OCI-LY1 (cell line): ENCODE data around the gene SYNJ1.

ENCODE experiments used
- EZH2 ChIP-seq: fragments of 200-600 bp; sonication (generic), shearing (Covaris generic); IDR thresholded peaks from 2 replicates; pipeline ENCODE4 v1.8.0; 2017; ENCODE audit warnings: borderline replicate concordance, mixed run types, mild to moderate bottlenecking, antibody characterized with exemption, low read length, moderate library complexity, mixed read lengths
- TF ChIP-seq, protein P1 (sequence below): fragments of 200-600 bp; sonication (generic), shearing (Covaris generic); IDR thresholded peaks from 2 replicates; pipeline ENCODE4 v1.5.1; 2017; ENCODE audit warnings: mild to moderate bottlenecking, antibody characterized with exemption, low read length, moderate library complexity, mixed read lengths

DNA sequence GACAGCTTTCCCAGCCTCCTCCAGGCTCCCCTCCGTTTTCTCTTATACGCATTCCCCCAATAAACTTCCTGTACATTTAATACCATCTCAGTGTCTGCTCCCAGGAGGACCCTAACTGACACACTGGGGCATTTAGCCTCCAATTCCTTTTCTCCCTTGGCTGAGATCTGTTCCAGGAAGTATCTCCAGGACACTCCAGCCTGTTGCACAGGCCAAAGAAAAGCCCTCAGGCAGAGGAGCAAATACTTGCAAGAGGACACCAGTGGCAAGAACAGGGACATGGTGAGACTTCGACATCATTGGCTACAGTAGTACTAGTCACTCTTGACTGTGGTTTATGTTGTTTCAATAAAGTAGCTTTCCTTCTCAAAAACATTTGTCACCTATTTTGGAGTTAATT is 4.7 kb upstream of the SYNJ1 start:
- TF ChIP-seq, protein P1, sequence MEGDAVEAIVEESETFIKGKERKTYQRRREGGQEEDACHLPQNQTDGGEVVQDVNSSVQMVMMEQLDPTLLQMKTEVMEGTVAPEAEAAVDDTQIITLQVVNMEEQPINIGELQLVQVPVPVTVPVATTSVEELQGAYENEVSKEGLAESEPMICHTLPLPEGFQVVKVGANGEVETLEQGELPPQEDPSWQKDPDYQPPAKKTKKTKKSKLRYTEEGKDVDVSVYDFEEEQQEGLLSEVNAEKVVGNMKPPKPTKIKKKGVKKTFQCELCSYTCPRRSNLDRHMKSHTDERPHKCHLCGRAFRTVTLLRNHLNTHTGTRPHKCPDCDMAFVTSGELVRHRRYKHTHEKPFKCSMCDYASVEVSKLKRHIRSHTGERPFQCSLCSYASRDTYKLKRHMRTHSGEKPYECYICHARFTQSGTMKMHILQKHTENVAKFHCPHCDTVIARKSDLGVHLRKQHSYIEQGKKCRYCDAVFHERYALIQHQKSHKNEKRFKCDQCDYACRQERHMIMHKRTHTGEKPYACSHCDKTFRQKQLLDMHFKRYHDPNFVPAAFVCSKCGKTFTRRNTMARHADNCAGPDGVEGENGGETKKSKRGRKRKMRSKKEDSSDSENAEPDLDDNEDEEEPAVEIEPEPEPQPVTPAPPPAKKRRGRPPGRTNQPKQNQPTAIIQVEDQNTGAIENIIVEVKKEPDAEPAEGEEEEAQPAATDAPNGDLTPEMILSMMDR: no peak
- TF ChIP-seq EZH2: no peak
